PC-9 (cell line): ENCODE data around the gene ABCC2.

ENCODE experiments used
- CTCF ChIP-seq: fragments of 200-600 bp; sonication (generic); conservative IDR thresholded peaks from 2 replicates; pipeline ENCODE4 v1.6.1; 2017; ENCODE audit warnings: mixed run types, antibody characterized with exemption, mild to moderate bottlenecking, moderate library complexity
- EZH2 ChIP-seq: fragments of 200-600 bp; sonication (generic); IDR thresholded peaks from 2 replicates; pipeline ENCODE4 v1.8.0; 2017; ENCODE audit warnings: antibody characterized with exemption, low read depth

- TF ChIP-seq CTCF (no peak), EZH2 (no peak)
Measured at GRCh38 chr10:99827936-99828335, 45.5 kb downstream of the ABCC2 start.
